ENCODE data around the gene LPCAT2. TPM values are rescaled to one million over a fixed set of nuclear protein-coding genes. Genes with fewer than 3 reads are reported as not detected.

LPCAT2 gene
- total and polyA plus RNA-seq, 2 experiments from 2014 or later: 7.8 to 23.8 TPM

DNA sequence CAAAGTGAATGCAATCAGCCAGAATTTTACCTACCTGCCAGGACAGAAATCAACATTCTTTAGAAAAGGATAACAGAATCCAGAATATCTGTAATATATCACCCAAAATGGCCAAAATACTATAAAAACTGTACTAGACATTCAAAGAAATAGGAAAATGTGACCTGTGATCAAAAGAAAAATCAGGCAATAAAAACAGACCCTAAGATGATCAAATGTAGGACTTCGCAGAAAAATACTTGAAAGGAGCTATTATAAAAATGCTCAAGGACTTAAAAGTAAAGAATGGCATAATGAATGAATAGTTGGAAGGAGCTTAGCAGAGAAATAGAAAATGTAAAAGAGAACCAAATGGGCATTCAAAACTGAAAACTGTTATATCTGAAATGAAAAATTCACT lies 4.1 kb downstream of the LPCAT2 start:
- Histone ChIP-seq H3K4me2 (no peak overlapping the region), H3K27ac (ENCODE audit: low read depth) (no peak overlapping the region), H4K20me1 (replicated peaks; ENCODE audit: insufficient read depth) (no peaks in the 10 kb centered on the region; the same call in 1 of the 2 replicates), H3K27me3 (ENCODE audit: insufficient read depth) (no peaks in the 10 kb centered on the region), H3K9me2 (ENCODE audit: insufficient read depth) (0 out of 2 replicates have a peak, but pooled peaks cover 5% of the 10 kb centered on the region), H3F3A (replicated peaks; ENCODE audit: low read depth) (0 out of 2 replicates have a peak, but pooled peaks cover 3% of the 10 kb centered on the region), H3K4me1 (ENCODE audit: insufficient read depth) (0 out of 2 replicates have a peak, but pooled peaks cover 4% of the 10 kb centered on the region), H3K36me3 (ENCODE audit: insufficient read depth) (no peaks in the 10 kb centered on the region), H3K79me2 (replicated peaks; ENCODE audit: insufficient read depth) (peaks cover 11% of the 10 kb centered on the region), H3K4me3 (no peak overlapping the region), H2AFZ (no peak overlapping the region)
- TF ChIP-seq STAT1 (IDR thresholded peaks at IDR 0.05; ENCODE audit: unreplicated experiment) (no peak), POLR2AphosphoS5 (IDR thresholded peaks at IDR 0.05; ENCODE audit: low read depth) (no peak), ZNF114 (CRISPR knock-in tag; IDR thresholded peaks at IDR 0.05) (no peak), JUNB (IDR thresholded peaks at IDR 0.05; ENCODE audit: unreplicated experiment) (no peak), EZH2phosphoT487 (IDR thresholded peaks at IDR 0.05; ENCODE audit: unreplicated experiment) (no peak), NANOG (IDR thresholded peaks at IDR 0.05; ENCODE audit: borderline replicate concordance) (no peak), EZH2 (IDR thresholded peaks at IDR 0.05; ENCODE audit: low read depth, unreplicated experiment) (no peak), CREB1 (CRISPR knock-in tag; IDR thresholded peaks at IDR 0.05; ENCODE audit: low read depth) (no peak), ZNF331 (CRISPR knock-in tag; IDR thresholded peaks at IDR 0.05; ENCODE audit: low read depth) (no peak)
- TF ChIP-seq, protein P1, sequence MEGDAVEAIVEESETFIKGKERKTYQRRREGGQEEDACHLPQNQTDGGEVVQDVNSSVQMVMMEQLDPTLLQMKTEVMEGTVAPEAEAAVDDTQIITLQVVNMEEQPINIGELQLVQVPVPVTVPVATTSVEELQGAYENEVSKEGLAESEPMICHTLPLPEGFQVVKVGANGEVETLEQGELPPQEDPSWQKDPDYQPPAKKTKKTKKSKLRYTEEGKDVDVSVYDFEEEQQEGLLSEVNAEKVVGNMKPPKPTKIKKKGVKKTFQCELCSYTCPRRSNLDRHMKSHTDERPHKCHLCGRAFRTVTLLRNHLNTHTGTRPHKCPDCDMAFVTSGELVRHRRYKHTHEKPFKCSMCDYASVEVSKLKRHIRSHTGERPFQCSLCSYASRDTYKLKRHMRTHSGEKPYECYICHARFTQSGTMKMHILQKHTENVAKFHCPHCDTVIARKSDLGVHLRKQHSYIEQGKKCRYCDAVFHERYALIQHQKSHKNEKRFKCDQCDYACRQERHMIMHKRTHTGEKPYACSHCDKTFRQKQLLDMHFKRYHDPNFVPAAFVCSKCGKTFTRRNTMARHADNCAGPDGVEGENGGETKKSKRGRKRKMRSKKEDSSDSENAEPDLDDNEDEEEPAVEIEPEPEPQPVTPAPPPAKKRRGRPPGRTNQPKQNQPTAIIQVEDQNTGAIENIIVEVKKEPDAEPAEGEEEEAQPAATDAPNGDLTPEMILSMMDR (conservative IDR thresholded peaks at IDR 0.05; ENCODE audit: low read depth in 2 of 2): no peak
- TF ChIP-seq, protein P2, sequence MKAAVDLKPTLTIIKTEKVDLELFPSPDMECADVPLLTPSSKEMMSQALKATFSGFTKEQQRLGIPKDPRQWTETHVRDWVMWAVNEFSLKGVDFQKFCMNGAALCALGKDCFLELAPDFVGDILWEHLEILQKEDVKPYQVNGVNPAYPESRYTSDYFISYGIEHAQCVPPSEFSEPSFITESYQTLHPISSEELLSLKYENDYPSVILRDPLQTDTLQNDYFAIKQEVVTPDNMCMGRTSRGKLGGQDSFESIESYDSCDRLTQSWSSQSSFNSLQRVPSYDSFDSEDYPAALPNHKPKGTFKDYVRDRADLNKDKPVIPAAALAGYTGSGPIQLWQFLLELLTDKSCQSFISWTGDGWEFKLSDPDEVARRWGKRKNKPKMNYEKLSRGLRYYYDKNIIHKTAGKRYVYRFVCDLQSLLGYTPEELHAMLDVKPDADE (IDR thresholded peaks at IDR 0.05): no peak
- TF ChIP-seq, protein P3, sequence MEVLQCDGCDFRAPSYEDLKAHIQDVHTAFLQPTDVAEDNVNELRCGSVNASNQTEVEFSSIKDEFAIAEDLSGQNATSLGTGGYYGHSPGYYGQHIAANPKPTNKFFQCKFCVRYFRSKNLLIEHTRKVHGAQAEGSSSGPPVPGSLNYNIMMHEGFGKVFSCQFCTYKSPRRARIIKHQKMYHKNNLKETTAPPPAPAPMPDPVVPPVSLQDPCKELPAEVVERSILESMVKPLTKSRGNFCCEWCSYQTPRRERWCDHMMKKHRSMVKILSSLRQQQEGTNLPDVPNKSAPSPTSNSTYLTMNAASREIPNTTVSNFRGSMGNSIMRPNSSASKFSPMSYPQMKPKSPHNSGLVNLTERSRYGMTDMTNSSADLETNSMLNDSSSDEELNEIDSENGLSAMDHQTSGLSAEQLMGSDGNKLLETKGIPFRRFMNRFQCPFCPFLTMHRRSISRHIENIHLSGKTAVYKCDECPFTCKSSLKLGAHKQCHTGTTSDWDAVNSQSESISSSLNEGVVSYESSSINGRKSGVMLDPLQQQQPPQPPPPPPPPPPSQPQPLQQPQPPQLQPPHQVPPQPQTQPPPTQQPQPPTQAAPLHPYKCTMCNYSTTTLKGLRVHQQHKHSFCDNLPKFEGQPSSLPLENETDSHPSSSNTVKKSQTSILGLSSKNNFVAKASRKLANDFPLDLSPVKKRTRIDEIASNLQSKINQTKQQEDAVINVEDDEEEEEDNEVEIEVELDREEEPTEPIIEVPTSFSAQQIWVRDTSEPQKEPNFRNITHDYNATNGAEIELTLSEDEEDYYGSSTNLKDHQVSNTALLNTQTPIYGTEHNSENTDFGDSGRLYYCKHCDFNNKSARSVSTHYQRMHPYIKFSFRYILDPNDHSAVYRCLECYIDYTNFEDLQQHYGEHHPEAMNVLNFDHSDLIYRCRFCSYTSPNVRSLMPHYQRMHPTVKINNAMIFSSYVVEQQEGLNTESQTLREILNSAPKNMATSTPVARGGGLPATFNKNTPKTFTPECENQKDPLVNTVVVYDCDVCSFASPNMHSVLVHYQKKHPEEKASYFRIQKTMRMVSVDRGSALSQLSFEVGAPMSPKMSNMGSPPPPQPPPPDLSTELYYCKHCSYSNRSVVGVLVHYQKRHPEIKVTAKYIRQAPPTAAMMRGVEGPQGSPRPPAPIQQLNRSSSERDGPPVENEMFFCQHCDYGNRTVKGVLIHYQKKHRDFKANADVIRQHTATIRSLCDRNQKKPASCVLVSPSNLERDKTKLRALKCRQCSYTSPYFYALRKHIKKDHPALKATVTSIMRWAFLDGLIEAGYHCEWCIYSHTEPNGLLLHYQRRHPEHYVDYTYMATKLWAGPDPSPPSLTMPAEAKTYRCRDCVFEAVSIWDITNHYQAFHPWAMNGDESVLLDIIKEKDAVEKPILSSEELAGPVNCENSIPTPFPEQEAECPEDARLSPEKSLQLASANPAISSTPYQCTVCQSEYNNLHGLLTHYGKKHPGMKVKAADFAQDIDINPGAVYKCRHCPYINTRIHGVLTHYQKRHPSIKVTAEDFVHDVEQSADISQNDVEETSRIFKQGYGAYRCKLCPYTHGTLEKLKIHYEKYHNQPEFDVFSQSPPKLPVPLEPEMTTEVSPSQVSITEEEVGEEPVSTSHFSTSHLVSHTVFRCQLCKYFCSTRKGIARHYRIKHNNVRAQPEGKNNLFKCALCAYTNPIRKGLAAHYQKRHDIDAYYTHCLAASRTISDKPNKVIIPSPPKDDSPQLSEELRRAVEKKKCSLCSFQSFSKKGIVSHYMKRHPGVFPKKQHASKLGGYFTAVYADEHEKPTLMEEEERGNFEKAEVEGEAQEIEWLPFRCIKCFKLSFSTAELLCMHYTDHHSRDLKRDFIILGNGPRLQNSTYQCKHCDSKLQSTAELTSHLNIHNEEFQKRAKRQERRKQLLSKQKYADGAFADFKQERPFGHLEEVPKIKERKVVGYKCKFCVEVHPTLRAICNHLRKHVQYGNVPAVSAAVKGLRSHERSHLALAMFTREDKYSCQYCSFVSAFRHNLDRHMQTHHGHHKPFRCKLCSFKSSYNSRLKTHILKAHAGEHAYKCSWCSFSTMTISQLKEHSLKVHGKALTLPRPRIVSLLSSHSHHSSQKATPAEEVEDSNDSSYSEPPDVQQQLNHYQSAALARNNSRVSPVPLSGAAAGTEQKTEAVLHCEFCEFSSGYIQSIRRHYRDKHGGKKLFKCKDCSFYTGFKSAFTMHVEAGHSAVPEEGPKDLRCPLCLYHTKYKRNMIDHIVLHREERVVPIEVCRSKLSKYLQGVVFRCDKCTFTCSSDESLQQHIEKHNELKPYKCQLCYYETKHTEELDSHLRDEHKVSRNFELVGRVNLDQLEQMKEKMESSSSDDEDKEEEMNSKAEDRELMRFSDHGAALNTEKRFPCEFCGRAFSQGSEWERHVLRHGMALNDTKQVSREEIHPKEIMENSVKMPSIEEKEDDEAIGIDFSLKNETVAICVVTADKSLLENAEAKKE (CRISPR knock-in tag; IDR thresholded peaks at IDR 0.05): no peak
- TF ChIP-seq, protein P4, sequence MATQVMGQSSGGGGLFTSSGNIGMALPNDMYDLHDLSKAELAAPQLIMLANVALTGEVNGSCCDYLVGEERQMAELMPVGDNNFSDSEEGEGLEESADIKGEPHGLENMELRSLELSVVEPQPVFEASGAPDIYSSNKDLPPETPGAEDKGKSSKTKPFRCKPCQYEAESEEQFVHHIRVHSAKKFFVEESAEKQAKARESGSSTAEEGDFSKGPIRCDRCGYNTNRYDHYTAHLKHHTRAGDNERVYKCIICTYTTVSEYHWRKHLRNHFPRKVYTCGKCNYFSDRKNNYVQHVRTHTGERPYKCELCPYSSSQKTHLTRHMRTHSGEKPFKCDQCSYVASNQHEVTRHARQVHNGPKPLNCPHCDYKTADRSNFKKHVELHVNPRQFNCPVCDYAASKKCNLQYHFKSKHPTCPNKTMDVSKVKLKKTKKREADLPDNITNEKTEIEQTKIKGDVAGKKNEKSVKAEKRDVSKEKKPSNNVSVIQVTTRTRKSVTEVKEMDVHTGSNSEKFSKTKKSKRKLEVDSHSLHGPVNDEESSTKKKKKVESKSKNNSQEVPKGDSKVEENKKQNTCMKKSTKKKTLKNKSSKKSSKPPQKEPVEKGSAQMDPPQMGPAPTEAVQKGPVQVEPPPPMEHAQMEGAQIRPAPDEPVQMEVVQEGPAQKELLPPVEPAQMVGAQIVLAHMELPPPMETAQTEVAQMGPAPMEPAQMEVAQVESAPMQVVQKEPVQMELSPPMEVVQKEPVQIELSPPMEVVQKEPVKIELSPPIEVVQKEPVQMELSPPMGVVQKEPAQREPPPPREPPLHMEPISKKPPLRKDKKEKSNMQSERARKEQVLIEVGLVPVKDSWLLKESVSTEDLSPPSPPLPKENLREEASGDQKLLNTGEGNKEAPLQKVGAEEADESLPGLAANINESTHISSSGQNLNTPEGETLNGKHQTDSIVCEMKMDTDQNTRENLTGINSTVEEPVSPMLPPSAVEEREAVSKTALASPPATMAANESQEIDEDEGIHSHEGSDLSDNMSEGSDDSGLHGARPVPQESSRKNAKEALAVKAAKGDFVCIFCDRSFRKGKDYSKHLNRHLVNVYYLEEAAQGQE (IDR thresholded peaks at IDR 0.05; ENCODE audit: unreplicated experiment): no peak
- ATAC-seq: no peak
- no peak for DNase-seq (ENCODE audit: low spot score)
- H3K4me3 Mint-ChIP-seq: no peak overlapping the region
- H3K9me3 Mint-ChIP-seq: peaks cover 25% of the 10 kb centered on the region
- no peak overlapping the region for H3K27ac Mint-ChIP-seq
- peaks cover 11% of the 10 kb centered on the region; the same call in 2 of the 3 replicates for H3K4me1 Mint-ChIP-seq
- peaks cover 9% of the 10 kb centered on the region for H3K27me3 Mint-ChIP-seq (ENCODE audit: insufficient read depth, low read depth, poor library complexity)
- H3K36me3 Mint-ChIP-seq (ENCODE audit: low read depth): peaks cover 35% of the 10 kb centered on the region
